IMR-90 (cell line): ENCODE results near the gene GNG11. TPM values are rescaled to one million over a fixed set of nuclear protein-coding genes. Genes with fewer than 3 reads are reported as not detected.
A peak's percentile ranks its signal among the peaks of the same experiment; 100 is the strongest.

Experiments
- ATAC-seq: fragments of 200-7000 bp; cut with Tn5 transposase; 2 replicates; pipeline ENCODE4 v1.9.1; 2020; ENCODE audit warnings: low read depth, mild to moderate bottlenecking, moderate library complexity
- BruUV-seq: library from RNA; stranded (reverse); fragments of 400-500 nt; replicated peaks from 2 replicates; lab custom pipeline; 2021; lab: Mats Ljungman, UMichigan
- CTCF ChIA-PET: fragments of 300-600 bp; formaldehyde crosslinking; extraction: SDS; loops from one replicate; lab custom pipeline; 2021; ENCODE audit warnings: antibody characterized with exemption; lab: Yijun Ruan, JAX
- POLR2A ChIA-PET: fragments of 300-600 bp; sonication (Branson Sonifier 250); formaldehyde crosslinking; loops from one replicate; lab custom pipeline; 2022; ENCODE audit warnings: antibody characterized with exemption; ENCODE audit not compliant: unreplicated experiment; lab: Charles Lee
- DNase-seq: peaks from one replicate; pipeline ENCODE4 v3.0.0; 2013
- H2AFZ ChIP-seq: replicated peaks from 2 replicates; pipeline ENCODE3; 2013; ENCODE audit warnings: low read length, mild to moderate bottlenecking; ENCODE audit not compliant: poor library complexity
- H2AK5ac ChIP-seq: 2 replicates; pipeline ENCODE4 v1.6.1; 2013; ENCODE audit warnings: low read depth, low read length, inconsistent platforms
- H2AK9ac ChIP-seq: replicated peaks from 2 replicates; pipeline ENCODE3; 2013; ENCODE audit warnings: mild to moderate bottlenecking, low read depth, low read length, moderate library complexity; ENCODE audit not compliant: poor library complexity
- H2BK120ac ChIP-seq: 2 replicates; pipeline ENCODE4 v1.6.1; 2013; ENCODE audit warnings: low read depth, low read length, inconsistent platforms
- H2BK15ac ChIP-seq: 3 replicates; pipeline ENCODE4 v1.6.1; 2013; ENCODE audit warnings: low read depth, low read length, inconsistent platforms
- H2BK20ac ChIP-seq: 2 replicates; pipeline ENCODE4 v1.6.1; 2013; ENCODE audit warnings: low read depth, mild to moderate bottlenecking, inconsistent platforms, low read length, moderate library complexity
- H2BK5ac ChIP-seq: 2 replicates; pipeline ENCODE4 v1.6.1; 2013; ENCODE audit warnings: mild to moderate bottlenecking, low read depth, low read length, inconsistent platforms; ENCODE audit not compliant: poor library complexity, severe bottlenecking
- H3K14ac ChIP-seq: replicated peaks from 2 replicates; pipeline ENCODE4 v1.6.1; 2013; ENCODE audit warnings: low read depth, low read length, inconsistent platforms
- H3K18ac ChIP-seq: 2 replicates; pipeline ENCODE4 v1.6.1; 2013; ENCODE audit warnings: low read depth, low read length, control low read depth
- H3K23ac ChIP-seq: 2 replicates; pipeline ENCODE4 v1.6.1; 2013; ENCODE audit warnings: low read depth, low read length, inconsistent platforms
- H3K27ac ChIP-seq: 2 replicates; pipeline ENCODE4 v1.5.1; 2013; ENCODE audit warnings: mild to moderate bottlenecking, control low read depth, low read length; ENCODE audit not compliant: insufficient read depth
- H3K27me3 ChIP-seq: 2 replicates; pipeline ENCODE4 v1.6.1; 2013; ENCODE audit warnings: low read length; ENCODE audit not compliant: control insufficient read depth, insufficient read depth
- H3K36me3 ChIP-seq: 2 replicates; pipeline ENCODE4 v1.6.1; 2013; ENCODE audit warnings: low read length, mixed read lengths; ENCODE audit not compliant: control insufficient read depth, insufficient read depth
- H3K4ac ChIP-seq: 2 replicates; pipeline ENCODE4 v1.6.1; 2013; ENCODE audit warnings: low read depth, low read length, inconsistent platforms
- H3K4me1 ChIP-seq: 2 replicates; pipeline ENCODE4 v1.6.1; 2013; ENCODE audit warnings: low read length, mixed read lengths; ENCODE audit not compliant: control insufficient read depth, insufficient read depth
- H3K4me2 ChIP-seq: 2 replicates; pipeline ENCODE4 v1.6.1; 2013; ENCODE audit warnings: low read depth, mild to moderate bottlenecking, control low read depth, low read length, moderate library complexity
- H3K4me3 ChIP-seq: 2 replicates; pipeline ENCODE4 v1.5.1; 2013; ENCODE audit warnings: low read depth, mild to moderate bottlenecking, control low read depth, low read length, moderate library complexity; ENCODE audit not compliant: insufficient read depth
- H3K56ac ChIP-seq: 2 replicates; pipeline ENCODE4 v1.6.1; 2013; ENCODE audit warnings: low read length, inconsistent platforms; ENCODE audit not compliant: insufficient read depth; ENCODE audit errors: extremely low read depth
- H3K79me1 ChIP-seq, 2 experiments: 2 replicates each; pipeline ENCODE4 v1.6.1; 2013; ENCODE audit warnings: low read length in 2 of 2, inconsistent platforms in 1 of 2, low read depth in 1 of 2
- H3K9ac ChIP-seq: 2 replicates; pipeline ENCODE4 v1.6.1; 2013; ENCODE audit warnings: low read depth, low read length, control low read depth
- H3K9me1 ChIP-seq: 2 replicates; pipeline ENCODE4 v1.6.1; 2013; ENCODE audit warnings: low read length, inconsistent platforms; ENCODE audit not compliant: insufficient read depth
- H3K9me3 ChIP-seq: 2 replicates; pipeline ENCODE4 v1.6.1; 2013; ENCODE audit warnings: low read length; ENCODE audit not compliant: control insufficient read depth, insufficient read depth
- H4K20me1 ChIP-seq: 2 replicates; pipeline ENCODE4 v1.6.1; 2013; ENCODE audit warnings: low read length, inconsistent platforms; ENCODE audit not compliant: insufficient read depth
- H4K5ac ChIP-seq: 2 replicates; pipeline ENCODE4 v1.6.1; 2013; ENCODE audit warnings: mild to moderate bottlenecking, low read depth, low read length, control low read depth
- H4K8ac ChIP-seq, 2 experiments: 2 replicates each; pipeline ENCODE4 v1.6.1; 2013; ENCODE audit warnings: low read depth in 2 of 2, low read length in 2 of 2, control low read depth in 1 of 2, inconsistent platforms in 1 of 2
- H4K91ac ChIP-seq: 2 replicates; pipeline ENCODE4 v1.6.1; 2013; ENCODE audit warnings: low read depth, low read length, inconsistent platforms; ENCODE audit not compliant: insufficient read depth
- BHLHE40 ChIP-seq: fragments of 150-350 bp; IDR thresholded peaks from 2 replicates; pipeline ENCODE4 v1.6.1; 2016; ENCODE audit warnings: mild to moderate bottlenecking, low read depth, low read length
- CEBPB ChIP-seq: IDR thresholded peaks from 2 replicates; pipeline ENCODE4 v1.6.1; 2012; ENCODE audit warnings: low read depth, low read length, improper control_type of control experiment
- CHD1 ChIP-seq: IDR thresholded peaks from 2 replicates; pipeline ENCODE4 v1.6.1; 2012; ENCODE audit warnings: low read depth, low read length, improper control_type of control experiment
- FOS ChIP-seq: fragments of 150-350 bp; IDR thresholded peaks from 2 replicates; pipeline ENCODE4 v1.6.1; 2016; ENCODE audit warnings: low read depth, low read length
- MAFK ChIP-seq: IDR thresholded peaks from 2 replicates; pipeline ENCODE4 v1.6.1; 2012; ENCODE audit warnings: low read depth, low read length, improper control_type of control experiment
- MAZ ChIP-seq: IDR thresholded peaks from 2 replicates; pipeline ENCODE4 v1.6.1; 2012; ENCODE audit warnings: low read depth, mild to moderate bottlenecking, low read length, improper control_type of control experiment, moderate library complexity, borderline replicate concordance
- MXI1 ChIP-seq: IDR thresholded peaks from 2 replicates; pipeline ENCODE4 v1.6.1; 2012; ENCODE audit warnings: low read depth, mild to moderate bottlenecking, low read length, moderate library complexity, borderline replicate concordance
- NFE2L2 ChIP-seq: fragments of 150-350 bp; IDR thresholded peaks from 2 replicates; pipeline ENCODE4 v1.6.1; 2016; ENCODE audit warnings: low read depth, mild to moderate bottlenecking, low read length
- POLR2A ChIP-seq: IDR thresholded peaks from 2 replicates; pipeline ENCODE4 v1.6.1; 2012; ENCODE audit warnings: mild to moderate bottlenecking, low read depth, low read length
- RAD21 ChIP-seq: IDR thresholded peaks from 2 replicates; pipeline ENCODE4 v1.6.1; 2012; ENCODE audit warnings: low read length, improper control_type of control experiment
- RCOR1 ChIP-seq: IDR thresholded peaks from 2 replicates; pipeline ENCODE4 v1.6.1; 2012; ENCODE audit warnings: mild to moderate bottlenecking, low read length, improper control_type of control experiment; ENCODE audit not compliant: insufficient replicate concordance
- RFX5 ChIP-seq: IDR thresholded peaks from 2 replicates; pipeline ENCODE4 v1.8.0; 2012; ENCODE audit warnings: low read depth, mild to moderate bottlenecking, low read length, moderate library complexity
- SMC3 ChIP-seq: fragments of 150-350 bp; IDR thresholded peaks from 2 replicates; pipeline ENCODE4 v1.6.1; 2016; ENCODE audit warnings: low read depth, mild to moderate bottlenecking, antibody characterized with exemption, low read length, moderate library complexity
- WGBS, 2 experiments: methylation state at CpG; one replicate each; pipeline versions ENCODE4 v1.1.5 to v1.1.7; 2013; ENCODE audit warnings: missing lambda C conversion rate in 2 of 2; ENCODE audit not compliant: insufficient read length in 1 of 2; ENCODE audit errors: extremely low coverage in 2 of 2; 5-methylcytosine and 5-hydroxymethylcytosine counted together
- dilution Hi-C: fragments of 300-500 bp; cut with HindIII; formaldehyde crosslinking; loops from one replicate; pipeline ENCODE4 v1.14.3; 2018; ENCODE audit warnings: low sequenced_read_pairs; ENCODE audit not compliant: unreplicated experiment
- in situ Hi-C: fragments of 300-500 bp; cut with MboI; formaldehyde crosslinking; loops from 3 replicates; pipeline ENCODE4 v1.14.3; 2019; ENCODE audit warnings: low sequenced_read_pairs, inconsistent platforms, mixed read lengths
- intact Hi-C: fragments of 100-400 bp; cut with micrococcal nuclease; formaldehyde crosslinking; loops from 2 replicates; pipeline ENCODE4 v1.10.0; 2022
- polyA plus RNA-seq, 3 experiments: library from polyadenylated mRNA; depleted of rRNA; stranded (reverse); fragments of >200 nt; gene quantifications; 2 replicates each; pipeline ENCODE4 v1.2.3, GENCODE V29; 2012; ENCODE audit warnings: low replicate concordance in 1 of 3
- total RNA-seq: library from RNA; depleted of rRNA; stranded (reverse); fragments of >200 nt; gene quantifications from 2 replicates; pipeline ENCODE4 v1.2.3, GENCODE V29; 2012
- TF ChIP-seq, protein P1 (sequence below): fragments of 150-350 bp; IDR thresholded peaks from 2 replicates; pipeline ENCODE4 v1.6.1; 2017; ENCODE audit warnings: mild to moderate bottlenecking, antibody characterized with exemption, low read length, low read depth
- TF ChIP-seq, protein P2 (sequence below): fragments of 150-350 bp; IDR thresholded peaks from 2 replicates; pipeline ENCODE4 v1.6.1; 2016; ENCODE audit warnings: low read depth, mild to moderate bottlenecking, low read length, moderate library complexity, borderline replicate concordance

Gene GNG11
- total and polyA plus RNA-seq, 2 of the 4 experiments (the other 2 are of a cell fraction), result 6.1 to 10.5 TPM

DNA sequence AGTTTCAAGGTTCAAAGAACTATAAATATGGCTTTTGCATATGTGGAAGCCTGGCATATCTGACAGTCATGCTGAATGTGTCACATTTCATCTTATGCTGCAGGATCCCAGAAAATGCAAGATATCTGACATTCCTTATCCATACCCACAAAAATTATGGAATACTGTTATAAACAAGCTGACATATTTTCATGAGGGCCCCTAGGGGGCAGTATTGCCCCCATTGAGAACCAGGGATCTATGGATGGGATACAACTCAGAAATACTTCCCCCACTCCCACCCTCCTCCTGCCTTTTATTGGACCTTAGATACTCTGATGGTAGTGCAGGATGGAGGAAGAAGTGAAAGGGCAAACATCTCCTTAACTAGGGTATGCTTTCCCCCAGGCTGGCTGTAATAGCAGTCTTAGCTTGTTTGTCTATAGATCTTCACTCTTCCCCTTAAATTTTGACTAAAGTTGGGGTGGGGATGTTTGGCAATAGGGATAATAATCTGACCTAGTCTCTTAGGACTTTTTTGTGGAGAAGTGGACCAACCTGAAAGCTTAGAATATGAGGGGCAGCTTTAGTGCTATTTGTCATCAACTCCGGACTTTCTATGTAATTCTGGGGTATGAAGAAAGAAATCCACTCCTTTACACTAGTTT, 18.6 kb upstream of the GNG11 start:
- Histone ChIP-seq H2BK20ac (peak overlapping the region; percentile 76; the same call in 1 of the 2 replicates), H2BK15ac (peak overlapping the region; percentile 58; the same call in 2 of the 3 replicates), H4K8ac (peak overlapping the region in 1 of 2 experiments; percentile 55; a peak in 3 of 4 replicates), H3K36me3 (no peaks in the 10 kb centered on the region), H3K4me3 (no peak overlapping the region), H2BK5ac (no peak overlapping the region), H2AFZ (no peak overlapping the region), H2BK120ac (peak overlapping the region; percentile 48), H4K91ac (no peak overlapping the region), H2AK5ac (peak overlapping the region; percentile 85; the same call in 1 of the 2 replicates), H3K14ac (no peak overlapping the region), H3K4me2 (no peak overlapping the region; the same call in 1 of the 2 replicates), H3K4ac (0 out of 2 replicates have a peak overlapping the region, but pooled peaks have one; percentile 66), H3K27ac (no peak overlapping the region), H4K20me1 (no peaks in the 10 kb centered on the region), H2AK9ac (no peak overlapping the region), H3K9me1 (no peaks in the 10 kb centered on the region), H3K56ac (no peak overlapping the region), H3K4me1 (peaks cover 2% of the 10 kb centered on the region; the same call in 1 of the 2 replicates), H3K9me3 (no peaks in the 10 kb centered on the region), H3K27me3 (no peaks in the 10 kb centered on the region), H3K79me1 (no peaks in the 10 kb centered on the region), H3K23ac (no peak overlapping the region), H3K18ac (peak overlapping the region; percentile 78; the same call in 1 of the 2 replicates), H3K9ac (no peak overlapping the region), H4K5ac (no peak overlapping the region; the same call in 1 of the 2 replicates)
- peak; percentile 85 for ATAC-seq
- intact Hi-C loops (loop anchor here (1.0 to 10.0 kb wide), 5 partner anchors 184 to 532 kb away; no protein-coding TSS in a partner anchor), dilution Hi-C loops (no loop called here), in situ Hi-C loops (loop anchor here (5.0 to 25.0 kb wide), 3 partner anchors 194 to 534 kb away; no protein-coding TSS in a partner anchor)
- ChIA-PET CTCF (interaction anchor here (0.8 to 1.5 kb wide), 8 partner anchors 10 to 326 kb away, joined by 3 to 10 read pairs (median 3); no protein-coding TSS in a partner anchor), POLR2A (no interaction called here)
- no TSS peak for BruUV-seq
- DNase-seq, result peak; percentile 75
- no CpG with 5 or more reads among the region's 1 CpG for WGBS, 2 experiments
- 0 out of 2 replicates have a peak, but pooled peaks have one; percentile 9 for TF ChIP-seq FOS
- TF ChIP-seq MXI1, result no peak
- TF ChIP-seq BHLHE40, result no peak
- no peak for TF ChIP-seq MAFK
- peak; percentile 78 for TF ChIP-seq SMC3
- TF ChIP-seq MAZ, result no peak
- TF ChIP-seq, protein P1, sequence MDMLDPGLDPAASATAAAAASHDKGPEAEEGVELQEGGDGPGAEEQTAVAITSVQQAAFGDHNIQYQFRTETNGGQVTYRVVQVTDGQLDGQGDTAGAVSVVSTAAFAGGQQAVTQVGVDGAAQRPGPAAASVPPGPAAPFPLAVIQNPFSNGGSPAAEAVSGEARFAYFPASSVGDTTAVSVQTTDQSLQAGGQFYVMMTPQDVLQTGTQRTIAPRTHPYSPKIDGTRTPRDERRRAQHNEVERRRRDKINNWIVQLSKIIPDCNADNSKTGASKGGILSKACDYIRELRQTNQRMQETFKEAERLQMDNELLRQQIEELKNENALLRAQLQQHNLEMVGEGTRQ, result no peak
- TF ChIP-seq CHD1, result no peak
- TF ChIP-seq, protein P2, sequence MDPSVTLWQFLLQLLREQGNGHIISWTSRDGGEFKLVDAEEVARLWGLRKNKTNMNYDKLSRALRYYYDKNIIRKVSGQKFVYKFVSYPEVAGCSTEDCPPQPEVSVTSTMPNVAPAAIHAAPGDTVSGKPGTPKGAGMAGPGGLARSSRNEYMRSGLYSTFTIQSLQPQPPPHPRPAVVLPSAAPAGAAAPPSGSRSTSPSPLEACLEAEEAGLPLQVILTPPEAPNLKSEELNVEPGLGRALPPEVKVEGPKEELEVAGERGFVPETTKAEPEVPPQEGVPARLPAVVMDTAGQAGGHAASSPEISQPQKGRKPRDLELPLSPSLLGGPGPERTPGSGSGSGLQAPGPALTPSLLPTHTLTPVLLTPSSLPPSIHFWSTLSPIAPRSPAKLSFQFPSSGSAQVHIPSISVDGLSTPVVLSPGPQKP, result no peak
- TF ChIP-seq RAD21, result peak; percentile 84
- no peak for TF ChIP-seq NFE2L2
- TF ChIP-seq RFX5, result no peak
- no peak for TF ChIP-seq RCOR1
- no peak for TF ChIP-seq CEBPB
- no peak for TF ChIP-seq POLR2A
